ENCODE data around the gene MOK.
"Not testable (repeated sequence)": the region's sequence is repeated elsewhere in the genome, so short reads cannot be mapped to it uniquely, and the experiment has no call there.

The MOK gene

GRCh38 chr14:102317564-102318248 lies 12.7 kb upstream of the MOK start:
- TF ChIP-seq CTCF (IDR thresholded peaks at IDR 0.05; ENCODE audit: control insufficient read depth, insufficient read depth, low read depth, low read length, missing control alignments) = no peak
- no peak for DNase-seq (ENCODE audit: low read depth)
- peak overlapping the region; percentile 45 for H3K4me3 ChIP-seq (ENCODE audit: control insufficient read depth, low read depth, low read length)

- peak; percentile 72 for DNase-seq (ENCODE audit: low read depth)
- peak; percentile 80 for TF ChIP-seq CTCF (IDR thresholded peaks at IDR 0.05; ENCODE audit: control insufficient read depth, insufficient read depth, low read depth, low read length, missing control alignments)
- H3K4me3 ChIP-seq (ENCODE audit: control insufficient read depth, low read depth, low read length) = peak overlapping the region; percentile 45
Observed at GRCh38 chr14:102316743-102317563, 12.0 kb upstream of the MOK start.

GRCh38 chr14:102316338-102316742 lies 11.4 kb upstream of the MOK start:
- H3K4me3 ChIP-seq (ENCODE audit: control insufficient read depth, low read depth, low read length) = peak overlapping the region; percentile 20
- no peak for DNase-seq (ENCODE audit: low read depth)
- TF ChIP-seq CTCF (IDR thresholded peaks at IDR 0.05; ENCODE audit: control insufficient read depth, insufficient read depth, low read depth, low read length, missing control alignments) = no peak

- DNase-seq (ENCODE audit: low read depth) = no peak
- TF ChIP-seq CTCF (IDR thresholded peaks at IDR 0.05; ENCODE audit: control insufficient read depth, insufficient read depth, low read depth, low read length, missing control alignments) = no peak
- no peak overlapping the region for H3K4me3 ChIP-seq (ENCODE audit: control insufficient read depth, low read depth, low read length)
Observed at GRCh38 chr14:102315121-102315520, 10.2 kb upstream of the MOK start.

GRCh38 chr14:102314242-102315011 lies 9.5 kb upstream of the MOK start:
- peak overlapping the region; percentile 50 for H3K4me3 ChIP-seq (ENCODE audit: control insufficient read depth, low read depth, low read length)
- TF ChIP-seq CTCF (IDR thresholded peaks at IDR 0.05; ENCODE audit: control insufficient read depth, insufficient read depth, low read depth, low read length, missing control alignments) = peak; percentile 95
- DNase-seq (ENCODE audit: low read depth) = no peak

GRCh38 chr14:102303664-102304063 lies 1.3 kb downstream of the MOK start:
- TF ChIP-seq CTCF (IDR thresholded peaks at IDR 0.05; ENCODE audit: control insufficient read depth, insufficient read depth, low read depth, low read length, missing control alignments) = no peak
- no peak for DNase-seq (ENCODE audit: low read depth)
- H3K4me3 ChIP-seq (ENCODE audit: control insufficient read depth, low read depth, low read length) = peak overlapping the region; percentile 92

GRCh38 chr14:102298303-102299070 lies 6.5 kb downstream of the MOK start:
- H3K4me3 ChIP-seq (ENCODE audit: control insufficient read depth, low read depth, low read length); DNase-seq (ENCODE audit: low read depth): not testable (repeated sequence)
